ENCODE data around the gene FTH1.

- TF ChIP-seq POLR2A (IDR thresholded peaks at IDR 0.05; ENCODE audit: low read length) (no peak), GATA1 (IDR thresholded peaks at IDR 0.05; ENCODE audit: low read depth, low read length) (no peak)
Measured at GRCh38 chr11:61969391-61969758, 1.9 kb upstream of the FTH1 start.
